Head of caudate nucleus (tissue), 42 donors: ENCODE data around the gene CIB4.

Source experiments
- DNase-seq, 42 donors: peaks; one replicate each; pipeline versions ENCODE4 v3.0.0 to v3.0.0-alpha.2; 2020 to 2021; ENCODE audit warnings: mixed read lengths in 7 of 42
- intact Hi-C: fragments of 100-400 bp; cut with DNase I; formaldehyde crosslinking; loops from one replicate; pipeline ENCODE4 v1.15.0; 2022

The CIB4 gene

GRCh38 chr2:26579723-26580040 lies 61.5 kb downstream of the CIB4 start:
- intact Hi-C loops = loop anchor here (10.0 kb wide), 1 partner anchor 75 kb away; no protein-coding TSS in a partner anchor

GRCh38 chr2:26579025-26579722 lies 62.0 kb downstream of the CIB4 start:
- intact Hi-C loops = loop anchor here (10.0 kb wide), 1 partner anchor 74 kb away; no protein-coding TSS in a partner anchor

More at GRCh38 chr2:26579723-26580040, 61.5 kb downstream of the CIB4 start:
- DNase-seq = peak in 3 of 42 donors; percentile 6 to 15 (median 13)

GRCh38 chr2:26578581-26578980 lies 62.6 kb downstream of the CIB4 start:
- peak in 4 of 42 donors; percentile 5 to 16 (median 10) for DNase-seq
- intact Hi-C loops = loop anchor here (10.0 kb wide), 1 partner anchor 74 kb away; no protein-coding TSS in a partner anchor

More at GRCh38 chr2:26579025-26579722, 62.0 kb downstream of the CIB4 start:
- peak in 4 of 42 donors; percentile 1 to 20 (median 4) for DNase-seq

- DNase-seq = peak in 1 of 42 donors; percentile 4
- intact Hi-C loops = loop anchor here (10.0 kb wide), 1 partner anchor 73 kb away; no protein-coding TSS in a partner anchor
Observed at GRCh38 chr2:26578113-26578458, 63.1 kb downstream of the CIB4 start.

GRCh38 chr2:26577442-26578112 lies 63.6 kb downstream of the CIB4 start:
- intact Hi-C loops = loop anchor here (10.0 kb wide), 1 partner anchor 73 kb away; no protein-coding TSS in a partner anchor
- DNase-seq = peak; percentile 19 to 85 (median 72)

- intact Hi-C loops = loop anchor here (10.0 kb wide), 1 partner anchor 72 kb away; no protein-coding TSS in a partner anchor
- peak in 1 of 42 donors; percentile 7 for DNase-seq
Observed at GRCh38 chr2:26576565-26577441, 64.4 kb downstream of the CIB4 start.

- intact Hi-C loops = loop anchor here (10.0 kb wide), 1 partner anchor 71 kb away; no protein-coding TSS in a partner anchor
- no peak for DNase-seq
Observed at GRCh38 chr2:26575836-26576564, 65.2 kb downstream of the CIB4 start.

- no peak for DNase-seq
- intact Hi-C loops = loop anchor here (10.0 kb wide), 1 partner anchor 70 kb away; no protein-coding TSS in a partner anchor
Observed at GRCh38 chr2:26574900-26575560, 66.1 kb downstream of the CIB4 start.

GRCh38 chr2:26574066-26574899 lies 66.9 kb downstream of the CIB4 start:
- no peak for DNase-seq
- intact Hi-C loops = loop anchor here (10.0 kb wide), 1 partner anchor 69 kb away; no protein-coding TSS in a partner anchor

- intact Hi-C loops = loop anchor here (10.0 kb wide), 1 partner anchor 69 kb away; no protein-coding TSS in a partner anchor
- DNase-seq = no peak
Observed at GRCh38 chr2:26573241-26573925, 67.8 kb downstream of the CIB4 start.

GRCh38 chr2:26572591-26572990 lies 68.6 kb downstream of the CIB4 start:
- no peak for DNase-seq
- intact Hi-C loops = loop anchor here (10.0 kb wide), 1 partner anchor 68 kb away; no protein-coding TSS in a partner anchor

GRCh38 chr2:26571316-26571715 lies 69.8 kb downstream of the CIB4 start:
- intact Hi-C loops = loop anchor here (10.0 kb wide), 1 partner anchor 67 kb away; no protein-coding TSS in a partner anchor
- peak in 1 of 42 donors; percentile 2 for DNase-seq

- intact Hi-C loops = loop anchor here (10.0 kb wide), 1 partner anchor 65 kb away; no protein-coding TSS in a partner anchor
- peak in 38 of 42 donors; percentile 9 to 90 (median 64) for DNase-seq
Observed at GRCh38 chr2:26570083-26570430, 71.1 kb downstream of the CIB4 start.

GRCh38 chr2:26569216-26570082 lies 71.7 kb downstream of the CIB4 start:
- intact Hi-C loops = loop anchor here (10.0 kb wide), 1 partner anchor 65 kb away; no protein-coding TSS in a partner anchor
- peak in 6 of 42 donors; percentile 5 to 36 (median 22) for DNase-seq
